ENCODE results near the gene MAD1L1.

GRCh38 chr7:2275101-2275500, 42.4 kb upstream of the MAD1L1 start:
- TF ChIP-seq CTCF (IDR thresholded peaks at IDR 0.05) (no peak), POLR2A (IDR thresholded peaks at IDR 0.05) (no peak)
